ENCODE measurements around the gene PDE9A.

The PDE9A gene

DNA sequence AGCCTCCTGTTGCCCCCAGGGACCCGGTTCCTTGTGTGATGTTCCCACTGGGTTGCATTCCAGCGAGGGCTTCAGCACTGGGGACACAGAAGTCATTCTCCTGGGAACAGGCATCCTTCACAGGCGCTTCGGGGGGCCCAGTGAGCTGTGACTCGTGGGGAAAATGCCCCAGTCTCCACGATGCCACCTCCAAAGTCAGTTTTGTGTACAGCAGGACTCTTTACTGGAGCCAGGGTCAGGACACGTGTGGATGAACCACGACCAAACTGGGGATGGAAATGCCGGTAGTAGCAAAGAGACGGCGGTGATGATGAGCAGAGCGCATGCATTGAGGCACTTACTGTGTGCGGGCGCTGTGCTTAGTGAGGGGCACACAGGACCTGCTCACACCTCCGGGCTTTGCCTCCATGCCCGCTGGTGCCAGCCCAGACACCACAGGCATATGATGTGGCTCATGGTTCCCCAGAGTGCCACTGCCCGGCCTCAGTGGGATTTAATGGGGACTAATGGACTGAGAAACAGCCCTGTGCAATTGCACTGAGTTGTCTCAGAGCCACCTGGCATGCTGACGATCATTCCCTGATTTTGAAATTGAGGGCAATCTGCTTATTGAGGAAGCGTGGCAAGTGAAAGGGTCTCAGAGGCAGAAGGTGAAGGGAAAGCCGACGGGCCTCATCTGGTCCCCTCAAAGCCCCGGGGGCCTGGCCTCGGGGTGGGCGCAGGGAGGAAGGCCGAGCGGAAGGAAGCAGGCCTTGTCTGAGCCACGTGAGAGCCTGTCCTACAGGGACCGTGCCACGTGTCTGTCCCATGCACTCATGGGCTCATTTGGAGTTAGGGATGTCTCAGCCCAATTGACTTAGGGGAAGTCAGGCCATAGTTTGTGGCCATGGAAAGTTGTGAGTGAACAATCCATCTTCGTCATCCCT is 91.4 kb downstream of the PDE9A start:
- TF ChIP-seq, protein P1, sequence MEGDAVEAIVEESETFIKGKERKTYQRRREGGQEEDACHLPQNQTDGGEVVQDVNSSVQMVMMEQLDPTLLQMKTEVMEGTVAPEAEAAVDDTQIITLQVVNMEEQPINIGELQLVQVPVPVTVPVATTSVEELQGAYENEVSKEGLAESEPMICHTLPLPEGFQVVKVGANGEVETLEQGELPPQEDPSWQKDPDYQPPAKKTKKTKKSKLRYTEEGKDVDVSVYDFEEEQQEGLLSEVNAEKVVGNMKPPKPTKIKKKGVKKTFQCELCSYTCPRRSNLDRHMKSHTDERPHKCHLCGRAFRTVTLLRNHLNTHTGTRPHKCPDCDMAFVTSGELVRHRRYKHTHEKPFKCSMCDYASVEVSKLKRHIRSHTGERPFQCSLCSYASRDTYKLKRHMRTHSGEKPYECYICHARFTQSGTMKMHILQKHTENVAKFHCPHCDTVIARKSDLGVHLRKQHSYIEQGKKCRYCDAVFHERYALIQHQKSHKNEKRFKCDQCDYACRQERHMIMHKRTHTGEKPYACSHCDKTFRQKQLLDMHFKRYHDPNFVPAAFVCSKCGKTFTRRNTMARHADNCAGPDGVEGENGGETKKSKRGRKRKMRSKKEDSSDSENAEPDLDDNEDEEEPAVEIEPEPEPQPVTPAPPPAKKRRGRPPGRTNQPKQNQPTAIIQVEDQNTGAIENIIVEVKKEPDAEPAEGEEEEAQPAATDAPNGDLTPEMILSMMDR (IDR thresholded peaks at IDR 0.05; ENCODE audit: extremely low read depth, insufficient read depth, missing control alignments) = no peak
- DNase-seq (ENCODE audit: low spot score) = no peak
- in situ Hi-C loops (cut with MboI; ENCODE audit: low pct_unique_long_range_greater_than_20kb, low sequenced_read_pairs, unreplicated experiment) = no loop called here

DNA sequence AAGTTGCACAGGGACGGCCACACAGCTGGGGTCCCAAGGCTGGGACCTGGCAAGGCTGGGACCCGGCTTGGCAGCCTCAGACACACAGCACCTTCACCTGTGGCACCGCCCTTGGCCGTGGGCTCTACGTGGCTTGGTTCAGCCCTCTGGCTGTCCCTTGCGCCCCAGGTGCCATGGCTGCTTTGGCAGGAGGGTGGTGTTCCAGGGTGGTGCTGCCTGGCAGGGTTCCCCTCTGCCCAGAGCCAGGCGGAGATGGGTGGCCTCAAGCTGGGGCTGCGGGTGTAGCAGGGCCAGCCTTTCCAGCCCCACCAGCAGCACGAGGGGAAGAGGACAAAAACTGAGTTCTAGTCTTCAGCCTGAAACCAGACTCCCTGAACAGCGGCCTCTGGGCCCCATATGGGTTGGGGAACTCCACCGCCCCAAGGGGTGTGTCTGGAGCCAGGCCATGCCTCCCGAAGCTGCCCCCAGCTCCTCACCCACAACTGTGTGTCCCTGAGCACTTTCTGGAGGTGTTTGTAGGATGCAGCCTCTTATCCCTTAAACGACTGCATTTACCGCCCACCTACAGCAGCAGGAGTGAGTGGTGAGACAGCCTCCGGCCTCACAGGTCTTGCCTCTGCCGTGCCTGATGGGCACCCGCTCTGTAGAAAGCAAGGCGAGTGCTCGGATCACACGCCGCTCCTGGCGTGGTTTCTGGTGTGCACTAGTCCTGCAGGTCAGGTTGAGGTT is 92.3 kb downstream of the PDE9A start:
- in situ Hi-C loops (cut with MboI; ENCODE audit: low pct_unique_long_range_greater_than_20kb, low sequenced_read_pairs, unreplicated experiment) = no loop called here
- DNase-seq (ENCODE audit: low spot score) = no peak
- TF ChIP-seq, protein P1 (IDR thresholded peaks at IDR 0.05; ENCODE audit: extremely low read depth, insufficient read depth, missing control alignments) = no peak

DNA sequence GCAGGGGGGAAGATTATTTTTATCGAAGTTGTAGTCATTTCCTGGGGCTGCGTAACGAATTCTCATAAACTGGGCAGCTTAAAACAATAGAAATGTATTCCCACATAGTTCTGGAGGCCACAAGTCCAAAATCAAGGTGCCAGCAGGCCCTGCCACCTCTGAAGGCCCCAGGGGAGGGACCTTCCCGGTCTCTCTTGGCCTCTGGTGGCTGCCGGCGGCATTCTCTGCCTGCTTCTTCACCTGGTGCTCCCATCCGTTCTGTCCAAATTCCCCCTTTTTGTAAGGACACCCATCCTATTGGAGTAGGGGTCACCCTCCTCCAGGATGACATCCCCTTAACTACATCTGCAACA is 92.8 kb downstream of the PDE9A start:
- TF ChIP-seq, protein P1 (IDR thresholded peaks at IDR 0.05; ENCODE audit: extremely low read depth, insufficient read depth, missing control alignments) = no peak
- DNase-seq (ENCODE audit: low spot score) = no peak
- in situ Hi-C loops (cut with MboI; ENCODE audit: low pct_unique_long_range_greater_than_20kb, low sequenced_read_pairs, unreplicated experiment) = no loop called here

DNA sequence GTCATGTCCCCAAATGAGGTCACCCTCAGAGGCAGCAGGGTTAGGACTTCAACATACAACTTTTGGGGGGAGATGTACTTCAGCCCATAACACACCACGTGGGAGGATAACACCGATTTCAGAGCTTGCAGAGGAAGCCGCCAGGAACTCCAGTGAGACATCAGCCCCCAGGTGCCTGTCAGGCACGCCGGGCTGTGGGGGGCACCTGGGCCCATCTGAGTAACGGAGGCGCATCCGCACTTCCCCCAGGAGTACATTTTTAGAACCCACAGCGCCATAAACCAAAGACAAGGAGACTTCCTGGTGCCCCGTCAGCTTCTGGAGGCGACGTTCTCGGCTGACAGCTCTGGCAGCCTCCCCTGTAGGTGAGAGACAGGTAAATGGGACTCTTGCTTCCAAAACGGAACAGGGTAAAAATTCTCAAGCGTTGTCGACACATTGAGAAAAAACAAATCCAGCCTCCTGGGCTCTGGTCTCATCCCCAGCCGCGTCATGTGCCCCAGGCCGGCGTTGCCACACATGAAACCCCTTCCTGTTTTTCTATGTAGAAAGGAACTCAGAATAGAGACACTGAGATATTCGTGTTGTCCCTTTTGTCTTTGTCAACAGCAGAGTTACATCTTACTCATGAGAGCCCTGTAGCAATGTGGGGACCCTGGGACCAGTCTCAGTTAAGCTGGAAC is 93.3 kb downstream of the PDE9A start:
- in situ Hi-C loops (cut with MboI; ENCODE audit: low pct_unique_long_range_greater_than_20kb, low sequenced_read_pairs, unreplicated experiment) = no loop called here
- TF ChIP-seq, protein P1 (IDR thresholded peaks at IDR 0.05; ENCODE audit: extremely low read depth, insufficient read depth, missing control alignments) = no peak

DNA sequence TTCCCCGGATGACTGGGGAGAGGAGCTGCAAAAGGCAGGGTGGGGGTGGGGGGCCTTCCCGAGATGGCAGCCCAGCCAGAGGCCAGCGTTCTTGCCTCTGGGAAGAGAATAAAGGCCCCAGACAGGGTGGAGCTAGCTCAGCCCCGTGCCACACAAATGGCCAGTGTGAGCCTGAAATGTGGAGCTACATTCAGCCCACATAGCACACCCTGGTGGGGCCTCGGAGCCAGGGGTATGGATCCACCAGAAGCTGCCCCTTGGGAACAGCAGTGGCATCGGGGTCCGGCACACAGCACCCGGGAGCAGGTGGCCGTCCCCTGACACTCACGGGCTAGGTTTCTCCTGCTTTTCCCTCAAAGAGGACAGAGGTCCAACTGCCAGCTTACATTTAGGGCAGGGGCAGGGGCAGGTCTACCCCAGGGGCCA is 93.9 kb downstream of the PDE9A start:
- TF ChIP-seq, protein P1 (IDR thresholded peaks at IDR 0.05; ENCODE audit: extremely low read depth, insufficient read depth, missing control alignments) = no peak

More for the DNA sequence above, 93.3 kb downstream of the PDE9A start:
- no peak for DNase-seq (ENCODE audit: low spot score)

DNA sequence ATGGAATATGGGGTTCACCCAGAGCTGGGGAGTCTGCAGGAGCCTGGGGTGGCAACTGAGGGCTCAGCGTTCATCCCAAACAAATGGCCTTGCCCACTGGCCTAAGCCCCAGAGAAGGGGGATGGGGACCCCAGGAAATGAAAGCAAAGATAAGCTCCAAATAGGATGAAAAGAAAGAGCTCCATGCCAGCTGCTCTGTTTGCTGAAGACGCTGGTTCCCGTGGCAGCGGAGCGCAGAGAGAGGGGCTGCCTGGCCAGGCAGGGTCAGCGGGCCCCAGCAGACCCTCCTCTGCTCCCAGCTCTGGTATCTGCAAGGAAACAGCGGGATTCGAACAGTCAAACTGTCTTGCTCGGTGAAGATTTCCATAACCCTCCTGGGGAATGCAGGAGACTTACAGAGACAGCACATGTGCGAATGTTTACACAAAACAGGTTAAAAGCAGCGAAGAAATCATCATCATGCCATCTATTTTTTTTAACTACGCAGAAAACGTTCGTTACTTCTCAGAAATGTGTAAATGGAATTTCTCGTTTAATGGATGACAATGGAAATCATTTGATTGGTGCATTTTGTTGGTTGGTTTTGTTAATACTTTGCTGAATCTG is 94.4 kb downstream of the PDE9A start:
- no peak for DNase-seq (ENCODE audit: low spot score)
- in situ Hi-C loops (cut with MboI; ENCODE audit: low pct_unique_long_range_greater_than_20kb, low sequenced_read_pairs, unreplicated experiment) = no loop called here
- TF ChIP-seq, protein P1 (IDR thresholded peaks at IDR 0.05; ENCODE audit: extremely low read depth, insufficient read depth, missing control alignments) = no peak

More for the DNA sequence above, 93.9 kb downstream of the PDE9A start:
- in situ Hi-C loops (cut with MboI; ENCODE audit: low pct_unique_long_range_greater_than_20kb, low sequenced_read_pairs, unreplicated experiment) = no loop called here
- no peak for DNase-seq (ENCODE audit: low spot score)
